Thoracic aorta (tissue), 2 donors: ENCODE results near the gene WDR6. TPM values are rescaled to one million over a fixed set of nuclear protein-coding genes. Genes with fewer than 3 reads are reported as not detected.
A peak's percentile ranks its signal among the peaks of the same experiment; 100 is the strongest.

ENCODE experiments used
- ATAC-seq: fragments of 150-250 bp; one replicate; pipeline ENCODE4 v1.8.0; 2017; ENCODE audit warnings: low read depth; ENCODE audit not compliant: insufficient number of reproducible peaks, low FRiP score
- DNase-seq: peaks from one replicate; pipeline ENCODE4 v3.0.0-alpha.2; 2020; ENCODE audit warnings: low spot score
- H3K27ac ChIP-seq, 2 donors: fragments of 200-600 bp; sonication (generic); 1 replicate in 1 of 2; 2 replicates in 1 of 2; pipeline ENCODE4 v1.5.1; 2016; ENCODE audit warnings: mild to moderate bottlenecking in 2 of 2, moderate library complexity in 2 of 2
- H3K27me3 ChIP-seq: fragments of 200-600 bp; sonication (generic); replicated peaks from 2 replicates; pipeline ENCODE4 v1.6.0; 2016; ENCODE audit warnings: mild to moderate bottlenecking; ENCODE audit not compliant: insufficient read depth
- H3K36me3 ChIP-seq: fragments of 200-600 bp; sonication (generic); one replicate; pipeline ENCODE4 v1.5.1; 2016
- H3K4me1 ChIP-seq, 2 donors: fragments of 200-600 bp; sonication (generic); 1 replicate in 1 of 2; 2 replicates in 1 of 2; pipeline versions ENCODE4 v1.5.1 to v1.6.0; 2016; ENCODE audit warnings: low read depth in 2 of 2, mild to moderate bottlenecking in 1 of 2; ENCODE audit not compliant: control insufficient read depth in 1 of 2
- H3K4me3 ChIP-seq: fragments of 200-600 bp; sonication (generic); 2 replicates; pipeline ENCODE4 v1.5.1; 2016; ENCODE audit warnings: mild to moderate bottlenecking
- H3K9me3 ChIP-seq: fragments of 200-600 bp; sonication (generic); 2 replicates; pipeline ENCODE4 v1.5.1; 2016
- CTCF ChIP-seq: fragments of 200-600 bp; sonication (generic); IDR thresholded peaks from one replicate; pipeline ENCODE4 v1.5.1; 2019; ENCODE audit warnings: antibody characterized with exemption
- total RNA-seq, 2 donors: library from RNA; depleted of rRNA; stranded (reverse); fragments of >200 nt; gene quantifications; one replicate each; pipeline versions ENCODE4 v1.1.0 to v1.2.3, GENCODE V29; 2016

WDR6 gene
- total RNA-seq, 2 donors from 2014 or later: 89.9 to 121 TPM

DNA sequence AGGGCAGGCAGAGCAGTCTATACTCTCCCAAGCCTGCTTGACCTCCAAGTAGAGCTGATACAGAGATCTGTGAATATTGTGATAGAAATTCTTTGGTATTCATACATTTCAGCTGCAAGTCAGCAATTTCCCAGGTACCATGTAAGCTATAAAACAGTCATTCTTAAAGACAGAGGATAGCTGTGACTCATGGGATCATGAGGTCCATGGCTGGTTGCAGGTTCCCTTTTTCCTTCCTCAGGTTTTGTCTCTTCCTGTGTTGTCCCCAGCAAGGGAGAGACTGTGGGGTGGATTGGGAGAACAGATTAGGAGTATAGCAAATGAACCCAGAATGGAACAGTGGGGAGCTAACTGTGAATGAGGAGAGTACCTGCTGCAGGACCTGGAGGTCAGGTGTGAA, 22.5 kb upstream of the WDR6 start:
- Histone ChIP-seq H3K4me3 (no peak overlapping the region), H3K27ac (no peak overlapping the region), H3K36me3 (peaks cover 49% of the 10 kb centered on the region), H3K4me1 (peaks cover 0 to 16% of the 10 kb centered on the region in 2 donors), H3K27me3 (no peaks in the 10 kb centered on the region), H3K9me3 (no peaks in the 10 kb centered on the region)
- no peak for DNase-seq
- no peak for ATAC-seq
- TF ChIP-seq CTCF: no peak

GRCh38 chr3:48985831-48986376, 21.3 kb upstream of the WDR6 start:
- DNase-seq (no peak), ATAC-seq (no peak)
- no peaks in the 10 kb centered on the region for H3K9me3 ChIP-seq
- H3K27ac ChIP-seq: no peak overlapping the region
- peaks cover 0 to 18% of the 10 kb centered on the region in 2 donors for H3K4me1 ChIP-seq
- no peaks in the 10 kb centered on the region for H3K27me3 ChIP-seq
- TF ChIP-seq CTCF: no peak
- H3K36me3 ChIP-seq: peaks cover 38% of the 10 kb centered on the region
- no peak overlapping the region for H3K4me3 ChIP-seq

DNA sequence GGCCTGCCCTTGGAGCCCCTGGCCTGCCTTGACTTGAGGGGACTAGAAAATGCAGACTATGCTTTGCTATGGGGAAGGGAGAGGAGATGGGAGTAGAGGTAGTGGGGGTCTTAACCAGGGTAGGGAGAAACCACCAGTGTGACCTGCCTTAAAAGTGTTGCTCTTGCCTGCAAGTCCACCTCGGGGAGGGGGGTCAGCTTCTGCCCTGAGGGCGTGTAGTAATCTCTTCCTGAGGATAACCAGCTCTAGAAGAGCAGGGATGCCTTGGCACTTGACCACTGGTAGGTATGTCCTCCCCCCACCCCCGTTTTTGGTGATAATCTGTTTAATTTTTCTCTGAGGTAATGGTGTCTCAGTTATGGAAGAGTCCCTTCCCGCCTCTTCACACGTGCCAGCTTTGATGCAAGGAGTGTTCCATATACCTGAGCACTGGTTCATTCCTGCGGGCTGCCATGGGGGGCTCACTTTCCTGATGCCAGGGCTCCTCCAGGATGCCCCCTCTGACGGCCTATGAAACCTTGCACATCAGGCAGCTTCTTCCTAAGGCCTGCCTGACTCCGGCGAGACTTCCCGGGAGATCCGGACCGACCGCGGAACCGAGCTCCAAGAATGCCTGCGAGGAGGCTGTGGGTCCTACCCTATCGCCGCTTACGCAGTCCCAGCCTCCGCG, 17.9 kb upstream of the WDR6 start:
- ATAC-seq (no peak), DNase-seq (no peak)
- Histone ChIP-seq H3K27ac (peak overlapping the region; percentile 93 to 95), H3K4me3 (peak overlapping the region; percentile 88), H3K36me3 (peaks cover 11% of the 10 kb centered on the region), H3K4me1 (peaks cover 9 to 32% of the 10 kb centered on the region in 2 donors), H3K27me3 (no peaks in the 10 kb centered on the region), H3K9me3 (no peaks in the 10 kb centered on the region)
- no peak for TF ChIP-seq CTCF

DNA sequence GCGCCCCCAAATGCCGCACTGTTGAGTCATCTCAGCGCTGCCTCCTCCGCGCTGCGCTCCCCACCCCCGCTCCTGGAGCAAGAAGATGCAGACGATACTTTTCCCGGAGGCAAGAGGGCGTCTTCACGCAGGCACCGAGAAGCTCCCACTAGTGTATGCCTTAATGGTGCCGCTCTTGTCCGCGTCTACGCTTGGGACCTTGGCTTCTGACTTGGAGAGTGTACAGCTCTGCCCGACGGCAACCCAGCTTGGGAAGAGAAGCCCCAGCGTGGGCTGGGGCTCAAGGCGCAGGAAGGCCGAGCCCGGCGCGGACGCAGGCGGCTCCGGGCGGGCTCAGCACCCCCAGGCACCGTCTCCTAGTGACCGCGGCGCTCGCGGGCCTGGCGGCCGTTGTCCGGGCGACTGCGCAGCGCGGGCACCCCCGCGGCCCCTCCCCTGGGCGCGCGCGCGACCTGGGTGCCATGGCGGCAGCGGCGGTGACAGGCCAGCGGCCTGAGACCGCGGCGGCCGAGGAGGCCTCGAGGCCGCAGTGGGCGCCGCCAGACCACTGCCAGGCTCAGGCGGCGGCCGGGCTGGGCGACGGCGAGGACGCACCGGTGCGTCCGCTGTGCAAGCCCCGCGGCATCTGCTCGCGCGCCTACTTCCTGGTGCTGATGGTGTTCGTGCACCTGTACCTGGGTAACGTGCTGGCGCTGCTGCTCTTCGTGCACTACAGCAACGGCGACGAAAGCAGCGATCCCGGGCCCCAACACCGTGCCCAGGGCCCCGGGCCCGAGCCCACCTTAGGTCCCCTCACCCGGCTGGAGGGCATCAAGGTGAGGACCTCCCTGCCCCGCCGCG, 17.2 kb upstream of the WDR6 start, which contains the start of gene P4HTM:
TSS of gene P4HTM (plus strand) at position 446 of the 840 bp plus-strand sequence. CDS start at position 462, 16 bp downstream.
- ATAC-seq: peak; percentile 64
- Histone ChIP-seq H3K4me3 (peak within 1 kb of the TSS; percentile 88), H3K9me3 (no peaks in the 10 kb centered on the region), H3K27ac (peak within 1 kb of the TSS; percentile 93 to 95), H3K36me3 (peaks cover 6% of the 10 kb centered on the region), H3K4me1 (peaks cover 9 to 32% of the 10 kb centered on the region in 2 donors), H3K27me3 (no peaks in the 10 kb centered on the region)
- DNase-seq: peak; percentile 59
- peak; percentile 39 for TF ChIP-seq CTCF
